Type B pancreatic cell (in vitro differentiated cells): ENCODE measurements around the gene SYNE3. TPM values are rescaled to one million over a fixed set of nuclear protein-coding genes. Genes with fewer than 3 reads are reported as not detected.

ENCODE experiments used
- DNase-seq: peaks from one replicate; pipeline ENCODE4 v3.0.0; 2021; ENCODE audit warnings: mixed read lengths; ENCODE audit not compliant: unreplicated experiment; ENCODE audit errors: extremely low spot score
- H3K27ac Mint-ChIP-seq: 2 replicates; pipeline ENCODE4 v1.8.0; 2021; ENCODE audit warnings: mild to moderate bottlenecking, mixed read lengths
- H3K27me3 Mint-ChIP-seq: 2 replicates; pipeline ENCODE4 v1.8.0; 2021; ENCODE audit warnings: mixed read lengths
- H3K36me3 Mint-ChIP-seq: 2 replicates; pipeline ENCODE4 v1.8.0; 2021; ENCODE audit warnings: mixed read lengths
- H3K4me1 Mint-ChIP-seq: one replicate; pipeline ENCODE4 v1.8.0; 2021; ENCODE audit warnings: mixed read lengths; ENCODE audit not compliant: unreplicated experiment
- H3K4me3 Mint-ChIP-seq: 2 replicates; pipeline ENCODE4 v1.8.0; 2021; ENCODE audit warnings: mild to moderate bottlenecking, mixed read lengths
- H3K9me3 Mint-ChIP-seq: 2 replicates; pipeline ENCODE4 v1.8.0; 2021; ENCODE audit warnings: mixed read lengths
- total RNA-seq: library from RNA; stranded (reverse); gene quantifications from 2 replicates; pipeline ENCODE4 v1.2.1, GENCODE V29; 2021; ENCODE audit warnings: low replicate concordance
- TF ChIP-seq, protein P1 (sequence below): fragments of 200-600 bp; sonication (generic); conservative IDR thresholded peaks from 2 replicates; pipeline ENCODE4 v1.5.0; 2021; ENCODE audit warnings: antibody characterized with exemption, mild to moderate bottlenecking

The SYNE3 gene
- total RNA-seq, 1 donor from 2014 or later, result 0.65 TPM

GRCh38 chr14:95538801-95539509 lies 22.5 kb upstream of the SYNE3 start:
- no peaks in the 10 kb centered on the region for H3K9me3 Mint-ChIP-seq
- no peaks in the 10 kb centered on the region for H3K27me3 Mint-ChIP-seq
- no peaks in the 10 kb centered on the region for H3K36me3 Mint-ChIP-seq
- no peak overlapping the region for H3K4me3 Mint-ChIP-seq
- DNase-seq, result no peak
- TF ChIP-seq, protein P1, sequence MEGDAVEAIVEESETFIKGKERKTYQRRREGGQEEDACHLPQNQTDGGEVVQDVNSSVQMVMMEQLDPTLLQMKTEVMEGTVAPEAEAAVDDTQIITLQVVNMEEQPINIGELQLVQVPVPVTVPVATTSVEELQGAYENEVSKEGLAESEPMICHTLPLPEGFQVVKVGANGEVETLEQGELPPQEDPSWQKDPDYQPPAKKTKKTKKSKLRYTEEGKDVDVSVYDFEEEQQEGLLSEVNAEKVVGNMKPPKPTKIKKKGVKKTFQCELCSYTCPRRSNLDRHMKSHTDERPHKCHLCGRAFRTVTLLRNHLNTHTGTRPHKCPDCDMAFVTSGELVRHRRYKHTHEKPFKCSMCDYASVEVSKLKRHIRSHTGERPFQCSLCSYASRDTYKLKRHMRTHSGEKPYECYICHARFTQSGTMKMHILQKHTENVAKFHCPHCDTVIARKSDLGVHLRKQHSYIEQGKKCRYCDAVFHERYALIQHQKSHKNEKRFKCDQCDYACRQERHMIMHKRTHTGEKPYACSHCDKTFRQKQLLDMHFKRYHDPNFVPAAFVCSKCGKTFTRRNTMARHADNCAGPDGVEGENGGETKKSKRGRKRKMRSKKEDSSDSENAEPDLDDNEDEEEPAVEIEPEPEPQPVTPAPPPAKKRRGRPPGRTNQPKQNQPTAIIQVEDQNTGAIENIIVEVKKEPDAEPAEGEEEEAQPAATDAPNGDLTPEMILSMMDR, result no peak
- peaks cover 34% of the 10 kb centered on the region for H3K4me1 Mint-ChIP-seq
- H3K27ac Mint-ChIP-seq, result no peak overlapping the region

DNA sequence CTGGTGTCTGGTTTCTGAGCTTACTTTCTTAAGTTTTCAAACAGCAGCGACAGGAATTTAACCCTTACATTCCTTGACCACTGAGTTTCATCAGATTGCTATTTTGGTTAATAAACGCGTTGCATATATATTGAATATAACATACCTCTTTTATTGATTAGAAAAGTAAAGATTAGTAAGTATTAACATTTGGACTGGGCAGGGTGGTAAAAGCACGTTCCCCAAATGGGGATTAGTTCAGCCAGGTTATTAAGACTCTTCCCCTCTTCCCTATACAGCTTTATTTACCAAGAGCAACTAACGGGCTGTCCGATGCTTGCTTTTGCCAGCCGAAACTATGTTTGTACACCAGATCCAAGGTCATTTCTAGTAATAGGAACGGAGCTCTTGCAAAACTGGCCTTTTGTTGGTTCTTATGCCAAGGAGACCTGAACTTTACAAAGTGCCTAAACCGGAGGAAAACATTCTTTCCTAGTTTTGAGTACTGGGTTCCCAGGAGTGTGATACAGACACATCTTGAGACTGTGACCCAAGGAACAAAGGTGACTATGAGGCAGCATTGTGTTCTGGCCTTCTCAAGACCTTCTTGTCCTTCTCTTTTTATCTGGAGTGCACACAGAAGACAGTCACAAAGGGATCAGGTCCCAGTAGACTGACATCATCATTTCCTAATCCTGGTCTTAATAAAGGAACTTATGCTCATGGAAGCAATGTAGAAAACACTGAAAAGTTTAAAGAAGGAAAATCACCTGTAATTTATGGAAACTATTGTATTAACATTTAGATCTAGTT lies 21.0 kb upstream of the SYNE3 start:
- Mint-ChIP-seq H3K4me1 (peaks cover 37% of the 10 kb centered on the region), H3K9me3 (no peaks in the 10 kb centered on the region), H3K36me3 (no peaks in the 10 kb centered on the region), H3K27ac (peak overlapping the region; percentile 12), H3K27me3 (no peaks in the 10 kb centered on the region), H3K4me3 (peak overlapping the region; percentile 99)
- no peak for DNase-seq
- TF ChIP-seq, protein P1, result no peak

DNA sequence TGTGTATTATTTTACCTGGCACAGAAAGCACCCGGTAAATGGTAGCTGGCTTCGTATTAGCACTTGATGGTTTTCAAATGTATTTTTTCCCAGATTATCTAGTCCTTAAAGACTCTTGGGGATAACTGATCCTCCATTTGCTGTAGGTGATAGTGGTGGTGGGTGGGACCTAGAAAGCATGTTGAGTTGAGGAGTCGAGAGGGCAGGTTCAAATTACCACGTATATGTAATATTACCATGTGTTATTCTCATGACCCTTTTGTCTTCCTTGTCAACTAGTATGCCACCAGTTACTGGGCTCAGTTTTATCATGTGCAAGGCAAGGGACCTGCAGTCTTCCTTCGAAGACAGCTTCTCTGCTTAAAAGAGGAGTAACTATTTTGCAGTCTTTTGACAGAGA lies 20.2 kb upstream of the SYNE3 start:
- TF ChIP-seq, protein P1, result no peak
- peak overlapping the region; percentile 12 for H3K27ac Mint-ChIP-seq
- H3K4me3 Mint-ChIP-seq, result peak overlapping the region; percentile 99
- no peak for DNase-seq
- H3K36me3 Mint-ChIP-seq, result peaks cover 4% of the 10 kb centered on the region
- no peaks in the 10 kb centered on the region for H3K27me3 Mint-ChIP-seq
- no peaks in the 10 kb centered on the region for H3K9me3 Mint-ChIP-seq
- peaks cover 44% of the 10 kb centered on the region for H3K4me1 Mint-ChIP-seq

- DNase-seq, result no peak
- Mint-ChIP-seq H3K4me3 (peak overlapping the region; percentile 99), H3K27ac (peak overlapping the region; percentile 91), H3K9me3 (no peaks in the 10 kb centered on the region), H3K36me3 (peaks cover 4% of the 10 kb centered on the region), H3K27me3 (no peaks in the 10 kb centered on the region), H3K4me1 (peaks cover 48% of the 10 kb centered on the region)
- TF ChIP-seq, protein P1, result no peak
Observed at GRCh38 chr14:95536036-95536593, 19.7 kb upstream of the SYNE3 start.

GRCh38 chr14:95535226-95536021 lies 19.0 kb upstream of the SYNE3 start:
- H3K36me3 Mint-ChIP-seq, result peaks cover 4% of the 10 kb centered on the region
- TF ChIP-seq, protein P1, result no peak
- H3K27me3 Mint-ChIP-seq, result no peaks in the 10 kb centered on the region
- H3K27ac Mint-ChIP-seq, result peak overlapping the region; percentile 91
- DNase-seq, result no peak
- no peaks in the 10 kb centered on the region for H3K9me3 Mint-ChIP-seq
- H3K4me3 Mint-ChIP-seq, result peak overlapping the region; percentile 99
- peaks cover 48% of the 10 kb centered on the region for H3K4me1 Mint-ChIP-seq
